Neural crest cell (in vitro differentiated cells): ENCODE results near the gene MC1R. TPM values are rescaled to one million over a fixed set of nuclear protein-coding genes. Genes with fewer than 3 reads are reported as not detected.

ENCODE experiments used
- DNase-seq: peaks from one replicate; pipeline ENCODE4 v3.0.0; 2021; ENCODE audit warnings: low read depth, mixed read lengths, low spot score
- H3K27ac Mint-ChIP-seq: one replicate; pipeline ENCODE4 v1.8.0; 2021; ENCODE audit warnings: mild to moderate bottlenecking, mixed read lengths; ENCODE audit not compliant: unreplicated experiment
- H3K27me3 Mint-ChIP-seq: 2 replicates; pipeline ENCODE4 v1.8.0; 2021; ENCODE audit warnings: low read depth, mild to moderate bottlenecking, mixed read lengths
- H3K36me3 Mint-ChIP-seq: 2 replicates; pipeline ENCODE4 v1.8.0; 2021; ENCODE audit warnings: low read depth, mild to moderate bottlenecking, mixed read lengths
- H3K4me1 Mint-ChIP-seq: 2 replicates; pipeline ENCODE4 v1.8.0; 2021; ENCODE audit warnings: mixed read lengths
- H3K4me3 Mint-ChIP-seq: one replicate; pipeline ENCODE4 v1.8.0; 2021; ENCODE audit warnings: mild to moderate bottlenecking, mixed read lengths
- H3K9me3 Mint-ChIP-seq: 2 replicates; pipeline ENCODE4 v1.8.0; 2021; ENCODE audit warnings: mixed read lengths
- CTCF ChIP-seq: fragments of 200-600 bp; sonication (generic); conservative IDR thresholded peaks from 2 replicates; pipeline ENCODE4 v1.5.0; 2021; ENCODE audit warnings: antibody characterized with exemption, mild to moderate bottlenecking
- total RNA-seq: library from RNA; stranded (reverse); gene quantifications from 2 replicates; pipeline ENCODE4 v1.2.1, GENCODE V29; 2021

The MC1R gene
- total RNA-seq, 1 donor from 2014 or later: 8.3 TPM

GRCh38 chr16:89949756-89950155 is 31.1 kb downstream of the MC1R start:
- Mint-ChIP-seq H3K36me3 (no peaks in the 10 kb centered on the region), H3K27me3 (peaks cover 18% of the 10 kb centered on the region), H3K9me3 (no peaks in the 10 kb centered on the region), H3K27ac (no peak overlapping the region), H3K4me3 (peak overlapping the region; percentile 87), H3K4me1 (peaks cover 10% of the 10 kb centered on the region)
- DNase-seq: no peak
- no peak for TF ChIP-seq CTCF

- Mint-ChIP-seq H3K27me3 (peaks cover 9% of the 10 kb centered on the region), H3K4me3 (peak overlapping the region; percentile 86), H3K27ac (no peak overlapping the region), H3K36me3 (no peaks in the 10 kb centered on the region), H3K4me1 (peaks cover 10% of the 10 kb centered on the region), H3K9me3 (no peaks in the 10 kb centered on the region)
- DNase-seq: no peak
- no peak for TF ChIP-seq CTCF
Measured at GRCh38 chr16:89951509-89951908, 32.8 kb downstream of the MC1R start.

- TF ChIP-seq CTCF: no peak
- peaks cover 10% of the 10 kb centered on the region for H3K4me1 Mint-ChIP-seq
- H3K27me3 Mint-ChIP-seq: peaks cover 9% of the 10 kb centered on the region
- no peak overlapping the region for H3K27ac Mint-ChIP-seq
- H3K9me3 Mint-ChIP-seq: no peaks in the 10 kb centered on the region
- H3K36me3 Mint-ChIP-seq: peaks cover 2% of the 10 kb centered on the region
- H3K4me3 Mint-ChIP-seq: no peak overlapping the region
- no peak for DNase-seq
Measured at GRCh38 chr16:89952049-89952448, 33.4 kb downstream of the MC1R start.

- H3K27me3 Mint-ChIP-seq: peaks cover 4% of the 10 kb centered on the region
- peaks cover 2% of the 10 kb centered on the region for H3K36me3 Mint-ChIP-seq
- H3K27ac Mint-ChIP-seq: no peak overlapping the region
- no peak for DNase-seq
- TF ChIP-seq CTCF: no peak
- H3K9me3 Mint-ChIP-seq: no peaks in the 10 kb centered on the region
- peaks cover 6% of the 10 kb centered on the region for H3K4me1 Mint-ChIP-seq
- H3K4me3 Mint-ChIP-seq: no peak overlapping the region
Measured at GRCh38 chr16:89952551-89952950, 33.9 kb downstream of the MC1R start.

- DNase-seq: no peak
- Mint-ChIP-seq H3K4me3 (no peak overlapping the region), H3K27ac (no peak overlapping the region), H3K36me3 (peaks cover 11% of the 10 kb centered on the region), H3K27me3 (no peaks in the 10 kb centered on the region), H3K9me3 (no peaks in the 10 kb centered on the region), H3K4me1 (peaks cover 9% of the 10 kb centered on the region)
- no peak for TF ChIP-seq CTCF
Measured at GRCh38 chr16:89953671-89954406, 35.2 kb downstream of the MC1R start.
